Activated naive CD4-positive, alpha-beta T cell treated with anti-CD3 and anti-CD28 coated beads, Interleukin-2, amount 50 U/mL, for 24 hours (primary cell): ENCODE measurements around the gene STARD3.

Source experiments
- H3K27ac Mint-ChIP-seq: one replicate; pipeline ENCODE4 v1.8.0; 2021; ENCODE audit warnings: mild to moderate bottlenecking, mixed read lengths
- H3K27me3 Mint-ChIP-seq: one replicate; pipeline ENCODE4 v1.8.0; 2021; ENCODE audit warnings: mixed read lengths
- H3K36me3 Mint-ChIP-seq: one replicate; pipeline ENCODE4 v1.8.0; 2021; ENCODE audit warnings: mixed read lengths
- H3K4me1 Mint-ChIP-seq: one replicate; pipeline ENCODE4 v1.8.0; 2021; ENCODE audit warnings: mixed read lengths
- H3K4me3 Mint-ChIP-seq: one replicate; pipeline ENCODE4 v1.8.0; 2021; ENCODE audit warnings: mild to moderate bottlenecking, mixed read lengths
- H3K9me3 Mint-ChIP-seq: one replicate; pipeline ENCODE4 v1.8.0; 2021; ENCODE audit warnings: mixed read lengths

Gene STARD3

DNA sequence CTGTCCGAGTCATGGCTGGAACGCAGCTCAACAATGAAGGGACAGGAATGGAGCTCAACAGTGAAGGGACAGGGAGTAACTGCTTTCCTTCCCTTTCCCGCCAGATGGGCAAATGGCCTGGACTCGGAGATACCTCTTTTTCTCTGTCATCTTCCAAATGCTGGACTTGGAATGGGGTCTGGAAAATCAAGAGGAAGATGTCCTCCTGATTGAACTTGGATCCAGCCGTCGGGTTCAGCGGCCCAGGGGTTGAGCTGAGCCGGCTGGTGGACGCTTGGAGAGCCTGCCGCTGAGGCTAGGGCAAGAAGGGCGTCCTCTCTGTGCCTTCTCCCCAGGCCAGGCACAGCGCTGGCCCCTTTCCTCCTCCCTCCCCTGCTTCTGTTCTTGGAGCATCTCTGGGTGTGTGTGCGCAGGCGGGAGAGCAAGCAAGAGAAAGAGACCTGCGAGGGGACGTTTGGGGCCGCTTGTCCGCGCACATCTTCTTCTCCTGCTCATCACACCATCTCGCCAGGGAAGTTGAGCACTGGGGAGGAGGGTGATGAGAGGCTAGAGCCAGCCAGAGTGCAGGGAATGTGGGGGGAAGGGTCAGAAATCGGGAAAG, 35.8 kb upstream of the STARD3 start:
- Mint-ChIP-seq H3K27me3 (peaks cover 54% of the 10 kb centered on the region), H3K27ac (no peak overlapping the region), H3K36me3 (no peaks in the 10 kb centered on the region), H3K9me3 (no peaks in the 10 kb centered on the region), H3K4me1 (peaks cover 34% of the 10 kb centered on the region), H3K4me3 (no peak overlapping the region)

- H3K27me3 Mint-ChIP-seq, result peaks cover 50% of the 10 kb centered on the region
- H3K4me1 Mint-ChIP-seq, result peaks cover 29% of the 10 kb centered on the region
- no peak overlapping the region for H3K4me3 Mint-ChIP-seq
- no peaks in the 10 kb centered on the region for H3K36me3 Mint-ChIP-seq
- no peaks in the 10 kb centered on the region for H3K9me3 Mint-ChIP-seq
- H3K27ac Mint-ChIP-seq, result peak overlapping the region; percentile 44
These were observed 35.0 kb upstream of the STARD3 start for GRCh38 chr17:39601758-39602532.

DNA sequence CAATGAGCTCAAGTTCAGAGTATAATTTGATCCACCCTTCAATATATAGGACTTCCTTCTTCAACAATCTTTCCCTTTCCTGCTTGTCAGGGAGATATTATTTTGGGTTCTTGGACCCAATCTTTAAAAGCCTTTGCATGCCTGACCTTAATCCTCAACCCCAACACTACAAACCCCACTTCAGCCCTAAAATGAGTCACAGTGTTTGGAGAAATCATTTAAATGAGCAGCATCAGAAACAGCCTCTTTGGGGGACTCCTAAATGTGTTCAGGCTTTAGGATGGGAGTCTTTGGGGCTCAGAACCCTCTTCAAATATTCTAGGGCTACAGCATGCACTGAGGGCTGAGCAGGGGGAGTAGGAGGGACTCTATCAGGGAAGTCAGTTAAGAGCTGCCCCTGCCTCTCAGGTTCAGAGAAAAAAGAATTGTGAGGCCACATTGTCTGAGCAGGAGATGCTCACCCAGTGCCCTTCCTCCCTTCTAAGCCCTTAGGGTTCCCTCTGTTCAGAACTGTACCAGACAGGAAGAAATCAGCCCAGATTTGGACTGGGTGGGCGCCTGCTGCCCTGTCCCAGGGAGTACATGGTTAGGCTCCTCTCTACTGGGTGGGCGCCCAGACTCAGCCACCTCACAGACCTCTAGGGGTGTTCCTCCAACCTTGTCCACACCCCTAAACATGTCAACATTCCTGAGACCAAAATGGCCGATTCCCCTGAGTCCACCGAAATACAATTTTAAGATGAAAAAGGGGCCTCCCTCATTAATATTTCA, 34.2 kb upstream of the STARD3 start:
- no peaks in the 10 kb centered on the region for H3K9me3 Mint-ChIP-seq

DNA sequence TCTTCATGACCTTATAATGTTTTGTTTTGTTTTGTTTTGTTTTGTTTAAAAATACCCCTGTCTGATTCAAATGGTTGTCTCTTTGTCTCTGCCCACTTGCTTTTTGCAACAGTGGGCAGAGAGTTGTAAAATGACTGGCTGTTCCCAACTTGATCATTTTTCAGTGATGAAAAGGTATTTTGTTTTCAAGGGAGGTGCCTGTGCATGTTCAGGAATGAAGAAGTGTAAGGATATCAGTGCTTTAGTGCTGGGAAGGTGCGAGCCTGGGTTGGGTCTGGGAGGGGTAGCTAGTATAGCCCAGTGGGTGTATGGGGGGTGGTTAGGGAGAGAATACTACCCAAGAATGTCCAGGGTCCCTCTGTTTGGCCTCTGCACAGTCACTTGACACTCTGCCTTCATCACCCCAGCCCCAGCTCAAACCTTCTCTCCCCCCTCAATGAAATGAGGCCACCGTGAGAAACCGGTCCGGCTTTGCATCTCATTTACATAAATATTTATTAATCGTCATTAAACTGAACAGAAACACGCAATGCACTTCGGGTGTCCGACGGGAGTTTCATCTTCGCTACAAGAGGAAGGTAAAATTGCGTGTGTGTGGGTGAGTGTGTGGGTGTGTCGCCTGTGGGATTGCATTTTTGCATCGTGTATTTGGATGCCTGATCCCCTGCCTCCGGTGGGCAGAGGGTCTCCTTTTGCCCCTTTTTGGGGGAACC, 33.5 kb upstream of the STARD3 start:
- H3K4me1 Mint-ChIP-seq, result peaks cover 20% of the 10 kb centered on the region
- H3K4me3 Mint-ChIP-seq, result no peak overlapping the region
- no peaks in the 10 kb centered on the region for H3K36me3 Mint-ChIP-seq
- H3K27me3 Mint-ChIP-seq, result peaks cover 45% of the 10 kb centered on the region
- no peaks in the 10 kb centered on the region for H3K9me3 Mint-ChIP-seq
- no peak overlapping the region for H3K27ac Mint-ChIP-seq

More for the DNA sequence above, 34.2 kb upstream of the STARD3 start:
- no peaks in the 10 kb centered on the region for H3K36me3 Mint-ChIP-seq
- no peak overlapping the region for H3K4me3 Mint-ChIP-seq
- H3K27me3 Mint-ChIP-seq, result peaks cover 48% of the 10 kb centered on the region
- H3K27ac Mint-ChIP-seq, result no peak overlapping the region
- H3K4me1 Mint-ChIP-seq, result peaks cover 22% of the 10 kb centered on the region

DNA sequence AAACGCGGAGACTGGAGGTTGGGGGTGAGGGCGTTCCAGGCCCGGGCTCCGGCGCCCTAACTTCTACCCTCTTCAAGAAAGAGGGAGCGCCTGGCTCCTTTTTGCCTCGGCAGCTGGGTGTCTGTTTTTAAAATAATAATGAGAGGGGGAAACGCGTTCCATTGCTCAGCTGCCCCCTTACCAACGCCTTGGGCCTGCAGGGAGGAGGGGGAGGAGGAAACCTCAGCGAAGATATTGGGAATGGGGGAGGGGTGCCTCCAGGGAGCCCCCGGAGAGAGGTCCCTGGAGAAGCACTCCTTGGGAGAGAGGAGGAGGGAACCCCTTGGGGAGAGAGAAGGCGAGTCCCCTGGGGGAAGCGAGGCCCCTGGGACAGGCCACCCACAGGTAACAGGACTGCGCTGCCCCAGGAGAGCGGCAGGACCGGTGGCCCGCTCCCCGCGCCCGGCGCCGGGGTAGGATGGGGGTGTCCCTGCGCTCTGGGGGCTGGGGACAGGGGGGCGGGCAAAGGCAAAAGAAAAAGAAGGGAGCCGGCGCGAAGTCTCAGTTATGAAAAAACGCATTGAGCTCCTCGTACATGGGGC, 31.9 kb upstream of the STARD3 start:
- H3K4me1 Mint-ChIP-seq, result peaks cover 18% of the 10 kb centered on the region
- H3K27ac Mint-ChIP-seq, result no peak overlapping the region
- no peaks in the 10 kb centered on the region for H3K36me3 Mint-ChIP-seq
- H3K27me3 Mint-ChIP-seq, result peaks cover 51% of the 10 kb centered on the region
- peak overlapping the region; percentile 55 for H3K4me3 Mint-ChIP-seq
- no peaks in the 10 kb centered on the region for H3K9me3 Mint-ChIP-seq

- H3K27me3 Mint-ChIP-seq, result peaks cover 47% of the 10 kb centered on the region
- no peak overlapping the region for H3K27ac Mint-ChIP-seq
- H3K36me3 Mint-ChIP-seq, result no peaks in the 10 kb centered on the region
- no peaks in the 10 kb centered on the region for H3K9me3 Mint-ChIP-seq
- H3K4me3 Mint-ChIP-seq, result peak overlapping the region; percentile 55
- peaks cover 16% of the 10 kb centered on the region for H3K4me1 Mint-ChIP-seq
These were observed 31.2 kb upstream of the STARD3 start for GRCh38 chr17:39605492-39606433.

GRCh38 chr17:39606434-39607056, 30.4 kb upstream of the STARD3 start:
- H3K9me3 Mint-ChIP-seq, result no peaks in the 10 kb centered on the region
- H3K4me1 Mint-ChIP-seq, result peaks cover 16% of the 10 kb centered on the region
- no peaks in the 10 kb centered on the region for H3K36me3 Mint-ChIP-seq
- H3K27ac Mint-ChIP-seq, result no peak overlapping the region
- peaks cover 42% of the 10 kb centered on the region for H3K27me3 Mint-ChIP-seq
- H3K4me3 Mint-ChIP-seq, result no peak overlapping the region

DNA sequence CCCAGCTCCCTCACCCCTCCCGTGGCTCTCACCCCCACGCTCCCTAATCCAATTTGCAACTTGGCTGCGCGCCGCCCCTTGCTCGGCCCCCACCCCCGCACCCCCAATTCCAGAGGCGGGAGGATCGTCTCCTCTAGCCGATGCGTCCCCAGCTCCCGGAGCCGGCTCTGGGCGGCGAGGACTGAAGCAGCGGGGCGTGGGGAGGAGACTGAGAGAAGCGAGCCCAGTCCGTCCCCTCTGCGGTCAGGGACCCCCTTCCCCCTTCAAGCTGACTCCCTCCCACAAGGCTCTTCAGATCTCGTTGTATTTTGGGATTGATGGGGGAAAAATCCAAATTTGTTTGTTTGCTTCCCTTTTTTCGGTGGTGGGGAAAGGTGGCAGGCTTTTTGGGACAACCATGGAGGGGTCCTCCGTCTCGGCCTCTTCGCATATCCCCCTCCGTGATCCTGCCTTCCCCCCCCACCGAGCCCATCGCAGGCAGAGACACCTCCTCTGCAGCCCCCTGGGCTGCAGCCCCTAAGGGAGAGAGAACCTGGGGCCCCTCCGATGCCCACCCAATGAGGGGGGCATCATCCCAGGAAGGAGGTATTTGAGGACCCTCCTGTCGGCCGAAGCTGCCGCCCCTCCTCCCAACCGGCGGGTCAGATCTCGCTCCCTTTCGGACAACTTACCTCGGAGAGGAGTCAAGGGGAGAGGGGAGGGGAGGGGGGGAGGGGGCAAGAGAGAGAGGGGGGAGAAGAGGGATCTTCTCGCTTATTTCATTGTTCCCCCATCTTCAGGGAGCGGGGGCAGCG, 29.7 kb upstream of the STARD3 start:
- Mint-ChIP-seq H3K4me3 (no peak overlapping the region), H3K4me1 (peaks cover 16% of the 10 kb centered on the region), H3K27ac (no peak overlapping the region), H3K27me3 (peaks cover 36% of the 10 kb centered on the region), H3K9me3 (no peaks in the 10 kb centered on the region), H3K36me3 (no peaks in the 10 kb centered on the region)

DNA sequence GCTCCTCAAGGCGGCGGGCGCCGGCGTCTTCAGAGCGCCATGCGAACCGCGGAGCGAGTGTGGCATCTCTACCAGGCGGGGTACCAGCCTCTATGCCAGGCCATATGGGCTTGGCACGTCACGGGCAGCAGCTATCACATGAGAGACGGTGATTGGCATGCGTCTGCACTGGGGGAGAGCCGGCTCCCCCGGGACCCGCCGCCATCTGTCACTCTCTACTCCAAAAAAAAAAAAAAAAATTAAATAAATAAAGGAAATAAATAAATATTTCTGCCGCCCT, 29.2 kb upstream of the STARD3 start, which contains the start of gene NEUROD2:
TSS of gene NEUROD2 (minus strand) at position 70 of the 280 bp plus-strand sequence. CDS start 1,321 bp downstream, outside the sequence.
- Mint-ChIP-seq H3K27ac (no peak within 1 kb of the TSS), H3K36me3 (no peaks in the 10 kb centered on the region), H3K27me3 (peaks cover 32% of the 10 kb centered on the region), H3K9me3 (no peaks in the 10 kb centered on the region), H3K4me3 (no peak within 1 kb of the TSS), H3K4me1 (peaks cover 16% of the 10 kb centered on the region)

DNA sequence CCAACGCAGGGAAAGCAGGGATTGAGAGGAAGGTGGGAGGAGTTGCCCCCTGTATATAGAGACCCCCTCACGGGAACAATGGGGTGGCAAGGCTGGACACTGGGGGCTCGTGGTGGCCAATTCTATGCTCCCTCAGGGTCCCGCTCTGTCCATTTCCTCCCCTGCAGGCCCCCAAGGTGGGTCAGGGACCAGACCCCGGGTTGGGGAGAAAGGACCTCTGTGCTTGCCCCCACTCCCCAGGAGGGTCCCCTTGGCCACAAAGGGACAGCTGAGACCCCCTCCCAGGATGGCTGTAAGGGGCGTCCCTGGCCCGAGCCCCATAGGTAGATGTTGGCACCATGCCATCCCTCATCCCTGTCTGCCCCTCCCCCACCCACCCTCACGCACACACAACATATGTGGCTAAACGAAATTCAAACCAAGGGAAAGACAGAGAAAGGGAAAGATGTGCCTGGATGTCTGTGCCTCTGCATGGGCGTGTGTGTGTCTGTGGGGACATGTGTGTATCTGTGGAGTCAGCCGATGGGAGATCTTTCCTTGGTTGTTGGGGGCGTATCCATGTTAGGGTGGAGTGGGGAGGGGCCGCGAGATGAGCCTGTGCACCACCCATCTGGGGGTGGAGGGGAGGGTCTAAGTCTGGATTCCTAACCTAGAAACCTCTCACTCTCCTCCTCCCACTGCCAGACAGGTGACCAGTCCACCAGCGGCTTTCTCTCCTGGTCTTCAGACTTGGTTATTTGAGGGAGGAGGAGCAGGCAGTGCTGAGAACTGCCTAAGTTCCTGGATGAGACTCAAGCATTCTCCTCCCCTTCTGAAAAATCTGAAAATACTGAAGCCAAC, 28.6 kb upstream of the STARD3 start:
- Mint-ChIP-seq H3K36me3 (no peaks in the 10 kb centered on the region), H3K4me3 (no peak overlapping the region), H3K4me1 (peaks cover 13% of the 10 kb centered on the region), H3K27ac (no peak overlapping the region), H3K9me3 (no peaks in the 10 kb centered on the region), H3K27me3 (peaks cover 30% of the 10 kb centered on the region)

DNA sequence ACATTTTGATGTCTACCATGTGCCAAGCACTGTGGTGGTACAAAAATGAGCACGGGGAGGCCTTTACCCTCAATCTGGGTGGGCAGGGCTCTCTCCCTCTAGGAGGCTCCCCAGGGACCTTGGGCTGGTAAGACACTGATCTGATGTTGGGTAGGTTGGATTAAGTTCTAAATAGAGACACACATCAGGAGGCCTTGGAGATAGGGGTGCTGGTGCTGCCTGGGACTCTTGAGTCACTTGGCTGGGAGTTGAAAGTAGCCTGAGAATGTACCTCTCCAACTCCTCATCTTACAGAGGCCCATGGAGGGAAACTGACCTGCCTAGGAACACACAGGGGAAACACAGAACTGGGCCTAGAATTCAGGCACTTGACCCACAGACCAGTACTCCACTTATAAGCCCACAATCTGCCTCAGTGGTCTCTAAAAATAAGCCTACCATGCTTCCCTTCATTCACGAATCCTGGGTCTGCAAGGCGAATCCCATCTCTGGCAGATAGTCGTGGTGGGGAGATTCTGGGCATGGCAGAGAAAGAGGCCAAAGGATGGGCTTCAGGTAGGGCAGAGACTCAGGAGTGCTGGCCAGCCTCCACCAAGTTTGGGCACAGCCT, 27.4 kb upstream of the STARD3 start:
- Mint-ChIP-seq H3K9me3 (no peaks in the 10 kb centered on the region), H3K27ac (no peak overlapping the region), H3K36me3 (no peaks in the 10 kb centered on the region), H3K27me3 (peaks cover 27% of the 10 kb centered on the region), H3K4me3 (peak overlapping the region; percentile 19), H3K4me1 (peaks cover 8% of the 10 kb centered on the region)

GRCh38 chr17:39611401-39612112, 25.4 kb upstream of the STARD3 start:
- no peaks in the 10 kb centered on the region for H3K9me3 Mint-ChIP-seq
- H3K4me3 Mint-ChIP-seq, result no peak overlapping the region
- no peak overlapping the region for H3K27ac Mint-ChIP-seq
- H3K4me1 Mint-ChIP-seq, result no peaks in the 10 kb centered on the region
- no peaks in the 10 kb centered on the region for H3K36me3 Mint-ChIP-seq
- peaks cover 21% of the 10 kb centered on the region for H3K27me3 Mint-ChIP-seq
